GM12874 (cell line): ENCODE results near the gene PRKAG2.

ENCODE experiments used
- CTCF ChIP-seq: IDR thresholded peaks from 2 replicates; pipeline ENCODE4 v1.5.1; 2011; ENCODE audit warnings: low read depth, mild to moderate bottlenecking, control low read depth, low read length, moderate library complexity; ENCODE audit not compliant: insufficient read depth

The PRKAG2 gene

GRCh38 chr7:151706277-151707104 is 170.4 kb downstream of the PRKAG2 start:
- TF ChIP-seq CTCF, result no peak

GRCh38 chr7:151705636-151706276 is 171.2 kb downstream of the PRKAG2 start:
- TF ChIP-seq CTCF, result peak; percentile 45

GRCh38 chr7:151704960-151705635 is 171.8 kb downstream of the PRKAG2 start:
- no peak for TF ChIP-seq CTCF

- TF ChIP-seq CTCF, result no peak
Observed at GRCh38 chr7:151704299-151704959, 172.5 kb downstream of the PRKAG2 start.

GRCh38 chr7:151702961-151703360 is 174.0 kb downstream of the PRKAG2 start:
- no peak for TF ChIP-seq CTCF

- no peak for TF ChIP-seq CTCF
Observed at GRCh38 chr7:151700586-151701165, 176.2 kb downstream of the PRKAG2 start.

- no peak for TF ChIP-seq CTCF
Observed at GRCh38 chr7:151699928-151700319, 177.0 kb downstream of the PRKAG2 start.
